Osteocyte (in vitro differentiated cells): ENCODE measurements around the gene POLN. TPM values are rescaled to one million over a fixed set of nuclear protein-coding genes. Genes with fewer than 3 reads are reported as not detected.

Source experiments
- DNase-seq: peaks from one replicate; pipeline ENCODE4 v3.0.0; 2021; ENCODE audit warnings: mixed read lengths; ENCODE audit not compliant: unreplicated experiment; ENCODE audit errors: extremely low spot score
- H3K27ac Mint-ChIP-seq: one replicate; pipeline ENCODE4 v1.8.0; 2021; ENCODE audit warnings: mild to moderate bottlenecking, mixed read lengths; ENCODE audit not compliant: unreplicated experiment
- H3K27me3 Mint-ChIP-seq: one replicate; pipeline ENCODE4 v1.8.0; 2021; ENCODE audit warnings: mixed read lengths; ENCODE audit not compliant: unreplicated experiment
- H3K36me3 Mint-ChIP-seq: one replicate; pipeline ENCODE4 v1.8.0; 2021; ENCODE audit warnings: mixed read lengths; ENCODE audit not compliant: unreplicated experiment
- H3K4me1 Mint-ChIP-seq: one replicate; pipeline ENCODE4 v1.8.0; 2021; ENCODE audit warnings: mixed read lengths; ENCODE audit not compliant: unreplicated experiment
- H3K4me3 Mint-ChIP-seq: one replicate; pipeline ENCODE4 v1.8.0; 2021; ENCODE audit warnings: mild to moderate bottlenecking, moderate library complexity, mixed read lengths; ENCODE audit not compliant: unreplicated experiment
- H3K9me3 Mint-ChIP-seq: one replicate; pipeline ENCODE4 v1.8.0; 2021; ENCODE audit warnings: mixed read lengths; ENCODE audit not compliant: unreplicated experiment
- CTCF ChIP-seq: fragments of 200-600 bp; sonication (generic); IDR thresholded peaks from 2 replicates; pipeline ENCODE4 v1.5.0; 2021; ENCODE audit warnings: antibody characterized with exemption, mild to moderate bottlenecking, moderate library complexity
- total RNA-seq: library from RNA; stranded (reverse); gene quantifications from 2 replicates; pipeline ENCODE4 v1.2.1, GENCODE V29; 2021

Gene POLN
- total RNA-seq, 1 donor from 2014 or later, result 4.2 TPM

- peaks cover 5% of the 10 kb centered on the region for H3K4me1 Mint-ChIP-seq
- H3K27ac Mint-ChIP-seq, result no peak overlapping the region
- peaks cover 23% of the 10 kb centered on the region for H3K9me3 Mint-ChIP-seq
- TF ChIP-seq CTCF, result no peak
- no peak overlapping the region for H3K4me3 Mint-ChIP-seq
- no peaks in the 10 kb centered on the region for H3K27me3 Mint-ChIP-seq
- H3K36me3 Mint-ChIP-seq, result peaks cover 5% of the 10 kb centered on the region
- no peak for DNase-seq
Measured at GRCh38 chr4:2136726-2137125, 105.2 kb downstream of the POLN start.

GRCh38 chr4:2135083-2135482 is 106.8 kb downstream of the POLN start:
- no peak for DNase-seq
- peaks cover 5% of the 10 kb centered on the region for H3K4me1 Mint-ChIP-seq
- peaks cover 5% of the 10 kb centered on the region for H3K36me3 Mint-ChIP-seq
- no peak for TF ChIP-seq CTCF
- H3K9me3 Mint-ChIP-seq, result peaks cover 28% of the 10 kb centered on the region
- no peaks in the 10 kb centered on the region for H3K27me3 Mint-ChIP-seq
- no peak overlapping the region for H3K4me3 Mint-ChIP-seq
- no peak overlapping the region for H3K27ac Mint-ChIP-seq

- H3K9me3 Mint-ChIP-seq, result peaks cover 28% of the 10 kb centered on the region
Measured at GRCh38 chr4:2132438-2132837, 109.5 kb downstream of the POLN start.

DNA sequence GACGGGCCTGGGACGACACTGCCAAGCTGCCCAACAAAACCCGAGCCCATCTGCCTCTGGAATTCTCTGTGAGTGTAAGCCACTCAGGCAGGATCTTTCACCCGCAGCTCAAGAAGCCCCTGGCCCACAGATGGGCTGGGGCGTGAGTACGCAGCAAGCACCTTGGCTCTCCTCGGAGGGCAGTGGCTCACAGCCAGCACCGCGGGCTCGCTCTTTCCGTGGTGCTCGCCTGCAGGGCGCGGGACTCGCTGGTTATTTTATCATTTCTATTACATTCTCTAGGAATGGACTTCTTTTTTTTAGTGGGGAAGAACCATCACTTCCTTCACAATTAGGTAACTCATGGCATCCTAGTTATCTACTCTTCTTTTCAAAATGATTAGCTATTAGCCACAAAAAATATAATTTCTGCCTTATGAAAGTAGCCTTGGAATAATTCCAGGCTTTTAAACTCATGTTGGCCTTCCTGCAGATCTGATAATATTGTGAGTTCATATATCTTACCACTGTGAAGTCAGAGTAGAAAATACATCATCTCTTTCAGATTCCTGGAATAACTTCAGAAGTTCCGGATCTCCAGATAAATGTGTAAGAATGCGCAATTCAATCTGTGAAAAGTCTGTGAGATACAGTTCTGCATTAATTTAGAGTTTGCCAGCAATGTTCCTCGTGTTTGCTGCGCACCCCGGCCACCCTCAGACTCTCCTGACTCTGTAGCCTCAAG is 114.2 kb downstream of the POLN start:
- peak; percentile 59 for DNase-seq
- H3K36me3 Mint-ChIP-seq, result peaks cover 5% of the 10 kb centered on the region
- H3K27me3 Mint-ChIP-seq, result no peaks in the 10 kb centered on the region
- H3K4me3 Mint-ChIP-seq, result no peak overlapping the region
- H3K9me3 Mint-ChIP-seq, result peaks cover 16% of the 10 kb centered on the region
- no peak for TF ChIP-seq CTCF
- no peak overlapping the region for H3K27ac Mint-ChIP-seq
- no peaks in the 10 kb centered on the region for H3K4me1 Mint-ChIP-seq

More at GRCh38 chr4:2132438-2132837, 109.5 kb downstream of the POLN start:
- DNase-seq, result no peak
- H3K27ac Mint-ChIP-seq, result no peak overlapping the region
- peaks cover 5% of the 10 kb centered on the region for H3K4me1 Mint-ChIP-seq
- H3K36me3 Mint-ChIP-seq, result peaks cover 5% of the 10 kb centered on the region
- TF ChIP-seq CTCF, result no peak
- no peaks in the 10 kb centered on the region for H3K27me3 Mint-ChIP-seq
- no peak overlapping the region for H3K4me3 Mint-ChIP-seq

GRCh38 chr4:2126309-2127043 is 115.4 kb downstream of the POLN start:
- DNase-seq, result peak; percentile 70
- Mint-ChIP-seq H3K27ac (no peak overlapping the region), H3K27me3 (no peaks in the 10 kb centered on the region), H3K9me3 (peaks cover 3% of the 10 kb centered on the region), H3K36me3 (no peaks in the 10 kb centered on the region), H3K4me1 (no peaks in the 10 kb centered on the region), H3K4me3 (no peak overlapping the region)
- no peak for TF ChIP-seq CTCF
